ENCODE measurements around the gene ZNF358.

ZNF358 gene

GRCh38 chr19:7515645-7516151, at the start of gene ZNF358:
Gene ZNF358, plus strand, starts transcription at chr19:7516103. Its CDS starts 3,140 bp downstream, at chr19:7519243.
- no peaks in the 10 kb centered on the region for H3K36me3 ChIP-seq (ENCODE audit: insufficient read depth, low read length)
- no peaks in the 10 kb centered on the region for H3K4me1 ChIP-seq (ENCODE audit: insufficient read depth, low read length, severe bottlenecking)
- no peaks in the 10 kb centered on the region for H3K79me2 ChIP-seq (ENCODE audit: insufficient read depth, low read length)
- H3K27ac ChIP-seq (ENCODE audit: low read depth, low read length, poor library complexity, severe bottlenecking), result no peak within 1 kb of the TSS
- H2AFZ ChIP-seq (ENCODE audit: low read length), result no peak within 1 kb of the TSS
- no peaks in the 10 kb centered on the region for H3K9me2 ChIP-seq (ENCODE audit: low read depth, low read length)
- no peaks in the 10 kb centered on the region for H3F3A ChIP-seq (ENCODE audit: insufficient read depth, low read length)
- TF ChIP-seq EZH2 (IDR thresholded peaks at IDR 0.05; ENCODE audit: borderline replicate concordance, low read length), result no peak
- TF ChIP-seq CTCF (IDR thresholded peaks at IDR 0.05; ENCODE audit: low read length), result no peak
- H4K20me1 ChIP-seq (ENCODE audit: insufficient read depth, low read length), result no peaks in the 10 kb centered on the region
- H3K27me3 ChIP-seq (ENCODE audit: insufficient read depth, low read length), result peaks cover 14% of the 10 kb centered on the region; the same call in 1 of the 2 replicates
- peak within 1 kb of the TSS; percentile 29 for H3K4me3 ChIP-seq (ENCODE audit: low read depth, low read length, poor library complexity, severe bottlenecking)
- H3K4me2 ChIP-seq (ENCODE audit: low read length), result peak within 1 kb of the TSS; percentile 46
- H3K9ac ChIP-seq (ENCODE audit: low read length), result no peak within 1 kb of the TSS; the same call in 1 of the 2 replicates
- no peaks in the 10 kb centered on the region for H3K9me3 ChIP-seq (ENCODE audit: low read length)

GRCh38 chr19:7467009-7467989, 48.6 kb upstream of the ZNF358 start:
- no peaks in the 10 kb centered on the region for H3K9me3 ChIP-seq (ENCODE audit: low read length)
- H4K20me1 ChIP-seq (ENCODE audit: insufficient read depth, low read length), result no peaks in the 10 kb centered on the region
- no peaks in the 10 kb centered on the region for H3K79me2 ChIP-seq (ENCODE audit: insufficient read depth, low read length)
- no peak overlapping the region for H3K4me2 ChIP-seq (ENCODE audit: low read length)
- no peak overlapping the region for H2AFZ ChIP-seq (ENCODE audit: low read length)
- TF ChIP-seq CTCF (IDR thresholded peaks at IDR 0.05; ENCODE audit: low read length), result no peak
- no peak for TF ChIP-seq EZH2 (IDR thresholded peaks at IDR 0.05; ENCODE audit: borderline replicate concordance, low read length)
- H3K27ac ChIP-seq (ENCODE audit: low read depth, low read length, poor library complexity, severe bottlenecking), result no peak overlapping the region
- H3K4me3 ChIP-seq (ENCODE audit: low read depth, low read length, poor library complexity, severe bottlenecking), result no peak overlapping the region
- no peak overlapping the region for H3K9ac ChIP-seq (ENCODE audit: low read length)
- no peaks in the 10 kb centered on the region for H3K27me3 ChIP-seq (ENCODE audit: insufficient read depth, low read length)
- H3K9me2 ChIP-seq (ENCODE audit: low read depth, low read length), result no peaks in the 10 kb centered on the region
- no peaks in the 10 kb centered on the region for H3K4me1 ChIP-seq (ENCODE audit: insufficient read depth, low read length, severe bottlenecking)
- no peaks in the 10 kb centered on the region for H3F3A ChIP-seq (ENCODE audit: insufficient read depth, low read length)
- peaks cover 92% of the 10 kb centered on the region for H3K36me3 ChIP-seq (ENCODE audit: insufficient read depth, low read length)

GRCh38 chr19:7468840-7469239, 47.1 kb upstream of the ZNF358 start:
- Histone ChIP-seq H3K79me2 (ENCODE audit: insufficient read depth, low read length) (no peaks in the 10 kb centered on the region), H3K9ac (ENCODE audit: low read length) (no peak overlapping the region), H3K27me3 (ENCODE audit: insufficient read depth, low read length) (no peaks in the 10 kb centered on the region), H3K9me2 (ENCODE audit: low read depth, low read length) (no peaks in the 10 kb centered on the region), H3F3A (ENCODE audit: insufficient read depth, low read length) (no peaks in the 10 kb centered on the region), H4K20me1 (ENCODE audit: insufficient read depth, low read length) (no peaks in the 10 kb centered on the region), H3K4me1 (ENCODE audit: insufficient read depth, low read length, severe bottlenecking) (no peaks in the 10 kb centered on the region), H3K4me2 (ENCODE audit: low read length) (no peak overlapping the region), H3K36me3 (ENCODE audit: insufficient read depth, low read length) (peaks cover 90% of the 10 kb centered on the region), H3K4me3 (ENCODE audit: low read depth, low read length, poor library complexity, severe bottlenecking) (no peak overlapping the region), H3K9me3 (ENCODE audit: low read length) (no peaks in the 10 kb centered on the region), H3K27ac (ENCODE audit: low read depth, low read length, poor library complexity, severe bottlenecking) (no peak overlapping the region), H2AFZ (ENCODE audit: low read length) (no peak overlapping the region)
- TF ChIP-seq CTCF (IDR thresholded peaks at IDR 0.05; ENCODE audit: low read length), result no peak
- TF ChIP-seq EZH2 (IDR thresholded peaks at IDR 0.05; ENCODE audit: borderline replicate concordance, low read length), result no peak
